MM.1S (cell line): ENCODE measurements around the gene ZNF516.

Experiments used
- DNase-seq: peaks from one replicate; pipeline ENCODE4 v3.0.0-alpha.2; 2015
- H2AFZ ChIP-seq: fragments of 300-600 bp; sonication (generic); 2 replicates; pipeline ENCODE4 v1.6.0; 2016; ENCODE audit warnings: antibody characterized with exemption, low read length
- H3F3A ChIP-seq: fragments of 300-600 bp; sonication (generic); 2 replicates; pipeline ENCODE4 v1.6.1; 2016; ENCODE audit warnings: mild to moderate bottlenecking, antibody characterized with exemption, low read length, moderate library complexity, mixed read lengths; ENCODE audit not compliant: insufficient read depth
- H3K27ac ChIP-seq: fragments of 300-600 bp; sonication (generic); 2 replicates; pipeline ENCODE4 v1.5.1; 2016; ENCODE audit warnings: mild to moderate bottlenecking, low read length
- H3K27me3 ChIP-seq: fragments of 300-600 bp; sonication (generic); replicated peaks from 2 replicates; pipeline ENCODE4 v1.6.0; 2016; ENCODE audit warnings: low read length; ENCODE audit not compliant: insufficient read depth
- H3K36me3 ChIP-seq: fragments of 300-600 bp; sonication (generic); replicated peaks from 2 replicates; pipeline ENCODE4 v1.6.1; 2016; ENCODE audit warnings: mild to moderate bottlenecking, low read length, mixed read lengths; ENCODE audit not compliant: insufficient read depth
- H3K4me1 ChIP-seq: fragments of 300-600 bp; sonication (generic); 2 replicates; pipeline ENCODE4 v1.6.1; 2016; ENCODE audit warnings: low read length, mixed read lengths
- H3K4me2 ChIP-seq: fragments of 300-600 bp; sonication (generic); 2 replicates; pipeline ENCODE4 v1.6.0; 2016; ENCODE audit warnings: low read depth, low read length
- H3K4me3 ChIP-seq: fragments of 300-600 bp; sonication (generic); 2 replicates; pipeline ENCODE4 v1.5.1; 2016; ENCODE audit warnings: low read length, mixed read lengths
- H3K79me2 ChIP-seq: fragments of 300-600 bp; sonication (generic); 2 replicates; pipeline ENCODE4 v1.6.1; 2016; ENCODE audit warnings: mixed run types, low read length, mixed read lengths
- H3K9ac ChIP-seq: fragments of 300-600 bp; sonication (generic); 2 replicates; pipeline ENCODE4 v1.6.1; 2016; ENCODE audit warnings: low read length, mixed read lengths
- H3K9me2 ChIP-seq: fragments of 300-600 bp; sonication (generic); replicated peaks from 2 replicates; pipeline ENCODE4 v1.6.1; 2016; ENCODE audit warnings: mild to moderate bottlenecking, low read length, mixed read lengths; ENCODE audit not compliant: insufficient read depth
- H3K9me3 ChIP-seq: fragments of 300-600 bp; sonication (generic); replicated peaks from 2 replicates; pipeline ENCODE4 v1.6.1; 2016; ENCODE audit warnings: mild to moderate bottlenecking, low read length, mixed read lengths; ENCODE audit not compliant: insufficient read depth
- H4K20me1 ChIP-seq: fragments of 300-600 bp; sonication (generic); 2 replicates; pipeline ENCODE4 v1.6.1; 2016; ENCODE audit warnings: mild to moderate bottlenecking, low read length, moderate library complexity, mixed read lengths; ENCODE audit not compliant: insufficient read depth
- EZH2 ChIP-seq: fragments of 300-600 bp; sonication (generic); optimal IDR thresholded peaks from 2 replicates; pipeline ENCODE3; 2017; ENCODE audit warnings: low read depth, mild to moderate bottlenecking, antibody characterized with exemption, low read length, mixed read lengths
- EZH2phosphoT487 ChIP-seq: fragments of 300-600 bp; sonication (generic); IDR thresholded peaks from 2 replicates; pipeline ENCODE4 v1.6.1; 2018; ENCODE audit warnings: antibody characterized with exemption, low read length
- TF ChIP-seq, protein P1 (sequence below): fragments of 300-600 bp; sonication (generic); IDR thresholded peaks from 2 replicates; pipeline ENCODE4 v1.5.1; 2016; ENCODE audit warnings: antibody characterized with exemption, low read length, mixed read lengths

ZNF516 gene

DNA sequence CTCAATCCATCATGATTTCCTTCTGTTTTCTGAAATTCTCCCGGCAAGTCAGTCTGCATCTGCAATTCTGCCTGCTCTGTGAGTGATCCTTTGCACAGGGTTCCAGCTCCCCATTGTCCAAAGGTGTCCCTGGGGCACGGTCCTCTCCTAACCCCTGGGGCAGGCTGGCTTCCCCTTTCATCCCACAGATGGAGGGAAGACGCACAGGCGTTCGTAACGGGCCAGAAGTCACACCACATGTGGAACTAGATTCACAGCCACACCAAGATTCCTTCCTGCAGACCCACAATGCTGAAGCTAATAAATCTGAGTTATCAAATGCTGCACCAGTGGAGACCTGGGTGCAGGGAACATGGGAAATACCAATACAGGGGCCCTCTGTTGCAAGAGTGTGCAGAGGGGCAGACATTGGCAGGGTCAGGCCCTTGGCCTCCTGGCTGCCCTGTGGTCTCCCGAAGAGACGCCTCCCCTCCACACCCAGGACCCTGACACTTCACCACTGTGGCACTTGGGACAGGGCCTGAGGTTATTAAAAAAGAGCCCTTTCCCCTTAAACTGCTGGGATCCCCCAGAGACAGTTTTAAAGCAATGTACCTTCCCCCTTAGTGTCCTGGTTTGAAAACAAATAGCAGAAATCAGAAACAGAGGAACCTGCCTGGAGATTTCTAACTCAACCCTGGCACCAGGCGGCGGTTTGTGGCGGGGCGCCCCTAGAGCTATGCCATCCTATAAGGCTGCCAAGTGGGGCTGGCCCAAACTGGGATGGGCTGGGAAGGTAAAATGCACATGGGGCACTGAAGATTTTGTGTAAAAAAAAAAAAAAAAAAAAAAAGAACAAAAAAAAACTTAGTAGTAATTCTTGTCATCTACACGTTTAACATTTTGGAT is 15.4 kb downstream of the ZNF516 start:
- Histone ChIP-seq H3K27me3 (no peaks in the 10 kb centered on the region), H3K4me1 (no peaks in the 10 kb centered on the region), H3F3A (no peaks in the 10 kb centered on the region), H2AFZ (no peak overlapping the region), H3K9ac (no peak overlapping the region), H3K36me3 (no peaks in the 10 kb centered on the region), H4K20me1 (no peaks in the 10 kb centered on the region), H3K79me2 (no peaks in the 10 kb centered on the region), H3K27ac (no peak overlapping the region), H3K9me2 (no peaks in the 10 kb centered on the region), H3K4me2 (no peak overlapping the region), H3K4me3 (no peak overlapping the region), H3K9me3 (no peaks in the 10 kb centered on the region)
- DNase-seq = no peak
- TF ChIP-seq, protein P1, sequence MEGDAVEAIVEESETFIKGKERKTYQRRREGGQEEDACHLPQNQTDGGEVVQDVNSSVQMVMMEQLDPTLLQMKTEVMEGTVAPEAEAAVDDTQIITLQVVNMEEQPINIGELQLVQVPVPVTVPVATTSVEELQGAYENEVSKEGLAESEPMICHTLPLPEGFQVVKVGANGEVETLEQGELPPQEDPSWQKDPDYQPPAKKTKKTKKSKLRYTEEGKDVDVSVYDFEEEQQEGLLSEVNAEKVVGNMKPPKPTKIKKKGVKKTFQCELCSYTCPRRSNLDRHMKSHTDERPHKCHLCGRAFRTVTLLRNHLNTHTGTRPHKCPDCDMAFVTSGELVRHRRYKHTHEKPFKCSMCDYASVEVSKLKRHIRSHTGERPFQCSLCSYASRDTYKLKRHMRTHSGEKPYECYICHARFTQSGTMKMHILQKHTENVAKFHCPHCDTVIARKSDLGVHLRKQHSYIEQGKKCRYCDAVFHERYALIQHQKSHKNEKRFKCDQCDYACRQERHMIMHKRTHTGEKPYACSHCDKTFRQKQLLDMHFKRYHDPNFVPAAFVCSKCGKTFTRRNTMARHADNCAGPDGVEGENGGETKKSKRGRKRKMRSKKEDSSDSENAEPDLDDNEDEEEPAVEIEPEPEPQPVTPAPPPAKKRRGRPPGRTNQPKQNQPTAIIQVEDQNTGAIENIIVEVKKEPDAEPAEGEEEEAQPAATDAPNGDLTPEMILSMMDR = no peak
- TF ChIP-seq EZH2 = no peak
- no peak for TF ChIP-seq EZH2phosphoT487

DNA sequence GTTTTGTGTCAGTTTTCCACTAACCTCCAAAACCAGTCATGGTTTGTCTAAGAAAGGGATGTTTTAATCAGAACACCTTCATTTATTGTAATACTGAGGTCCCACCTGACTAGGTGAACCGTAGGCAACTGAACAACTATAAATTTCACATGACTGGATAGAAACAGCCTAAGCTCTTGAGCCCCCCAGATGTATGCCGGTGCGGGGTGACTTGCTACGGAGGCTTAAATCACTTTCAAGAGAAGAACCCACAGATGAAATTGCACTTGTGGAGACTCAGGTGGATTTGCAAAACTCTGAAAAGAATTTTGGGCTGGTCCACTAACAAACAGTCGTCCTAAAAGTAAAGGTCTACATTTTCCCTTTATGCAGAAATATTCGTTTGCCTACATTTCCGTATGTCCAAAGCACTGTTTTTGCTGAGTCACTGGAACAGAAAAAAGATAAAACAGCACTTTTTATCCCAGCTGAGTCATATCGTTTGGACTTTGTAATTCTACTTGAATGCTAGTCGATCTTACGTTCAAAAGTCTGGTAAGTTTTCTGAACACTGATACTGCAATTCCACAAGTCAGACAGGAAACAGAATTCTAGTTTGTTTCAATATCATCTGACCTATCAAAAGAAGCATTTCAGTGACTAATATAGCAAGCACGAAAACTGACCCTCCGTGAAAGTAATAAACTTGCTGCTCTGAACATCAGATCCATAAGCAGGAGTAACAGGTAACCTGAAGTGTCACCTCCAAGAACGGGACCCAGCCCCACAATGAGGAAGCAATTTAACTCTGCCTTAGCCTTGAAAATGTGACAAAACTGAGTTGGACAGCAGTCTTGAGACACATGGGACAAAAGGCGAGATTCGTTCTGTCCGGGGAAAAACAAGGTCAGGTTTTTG is 18.1 kb downstream of the ZNF516 start:
- Histone ChIP-seq H3K9ac (no peak overlapping the region), H3K27me3 (no peaks in the 10 kb centered on the region), H3K9me3 (no peaks in the 10 kb centered on the region), H3K79me2 (peaks cover 9% of the 10 kb centered on the region), H3K9me2 (no peaks in the 10 kb centered on the region), H4K20me1 (no peaks in the 10 kb centered on the region), H3K27ac (no peak overlapping the region), H3K4me2 (no peak overlapping the region), H3K36me3 (no peaks in the 10 kb centered on the region), H3K4me1 (no peaks in the 10 kb centered on the region), H3K4me3 (no peak overlapping the region), H2AFZ (no peak overlapping the region), H3F3A (no peaks in the 10 kb centered on the region)
- TF ChIP-seq EZH2phosphoT487 (no peak), EZH2 (no peak)
- TF ChIP-seq, protein P1 = no peak
- no peak for DNase-seq

DNA sequence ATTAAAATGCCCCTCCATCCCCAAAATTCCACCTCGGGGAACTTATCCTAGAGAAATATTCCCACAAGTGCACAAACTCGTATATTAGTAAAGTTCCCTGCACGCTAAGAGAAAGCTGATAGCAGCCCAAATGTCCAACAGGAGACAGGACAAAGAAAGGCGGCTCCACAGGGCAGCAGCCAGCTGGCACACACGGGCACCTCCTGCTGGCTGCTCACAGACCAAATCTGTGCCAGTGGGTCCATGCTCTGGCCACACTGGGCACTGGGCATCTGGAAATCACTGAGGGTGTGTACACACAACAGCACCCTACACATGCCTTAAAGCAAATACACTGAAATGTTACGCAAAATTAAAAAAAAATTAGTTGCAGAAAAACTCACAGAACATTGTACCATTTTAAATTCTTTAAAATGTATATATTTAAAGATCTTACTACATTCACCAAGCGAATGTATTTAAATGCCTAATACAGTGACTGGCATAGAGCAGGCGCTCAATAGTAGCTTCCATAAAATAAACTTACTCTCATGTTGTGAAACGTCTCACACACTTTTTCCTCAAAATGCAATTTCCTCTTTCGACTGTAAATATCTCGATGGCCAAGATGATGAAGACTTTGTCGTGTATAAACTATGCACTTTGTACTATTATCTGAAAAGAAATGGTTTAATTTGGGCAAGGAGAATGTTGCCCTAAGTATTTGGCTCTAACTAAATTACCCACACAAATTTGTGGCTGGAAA is 19.4 kb downstream of the ZNF516 start:
- Histone ChIP-seq H3K9ac (no peak overlapping the region), H3F3A (no peaks in the 10 kb centered on the region), H3K4me1 (no peaks in the 10 kb centered on the region), H2AFZ (no peak overlapping the region), H4K20me1 (no peaks in the 10 kb centered on the region), H3K79me2 (peaks cover 11% of the 10 kb centered on the region), H3K27me3 (no peaks in the 10 kb centered on the region), H3K9me3 (no peaks in the 10 kb centered on the region), H3K4me3 (no peak overlapping the region), H3K36me3 (no peaks in the 10 kb centered on the region), H3K4me2 (no peak overlapping the region), H3K27ac (no peak overlapping the region), H3K9me2 (no peaks in the 10 kb centered on the region)
- DNase-seq = no peak
- TF ChIP-seq, protein P1 = no peak
- no peak for TF ChIP-seq EZH2
- no peak for TF ChIP-seq EZH2phosphoT487
